Lower leg skin (tissue), 4 donors: ENCODE data around the gene COL15A1. TPM values are rescaled to one million over a fixed set of nuclear protein-coding genes. Genes with fewer than 3 reads are reported as not detected.

Experiments
- DNase-seq, 2 donors: peaks; one replicate each; pipeline ENCODE4 v3.0.0-alpha.2; 2019; ENCODE audit warnings: low spot score in 2 of 2
- H3K4me3 ChIP-seq: fragments of 200-600 bp; sonication (generic); 2 replicates; pipeline ENCODE4 v1.5.1; 2017; ENCODE audit warnings: mild to moderate bottlenecking, low read depth; ENCODE audit not compliant: poor library complexity, severe bottlenecking
- CTCF ChIP-seq, 3 donors: fragments of 450-650 bp; IDR thresholded peaks; one replicate each; pipeline ENCODE4 v1.5.1; 2016; ENCODE audit warnings: antibody characterized with exemption in 3 of 3, mild to moderate bottlenecking in 3 of 3, moderate library complexity in 2 of 3
- POLR2A ChIP-seq, 2 donors: fragments of 450-650 bp; IDR thresholded peaks; one replicate each; pipeline ENCODE4 v1.6.1; 2016 to 2017; ENCODE audit warnings: antibody characterized with exemption in 2 of 2, mild to moderate bottlenecking in 1 of 2, moderate library complexity in 1 of 2
- WGBS, 2 donors: methylation state at CpG; one replicate each; pipeline ENCODE4 v1.1.5; 2018; 5-methylcytosine and 5-hydroxymethylcytosine counted together
- intact Hi-C: fragments of 100-400 bp; cut with DNase I; formaldehyde crosslinking; loops from one replicate; pipeline ENCODE4 v1.15.0; 2023; ENCODE audit warnings: low total_unique reads
- total RNA-seq, 4 donors: library from RNA; depleted of rRNA; stranded (reverse); fragments of >200 nt; gene quantifications; one replicate each; pipeline ENCODE4 v1.1.0, GENCODE V29; 2016

The COL15A1 gene
- total RNA-seq, 4 donors from 2014 or later = 2.3 to 14.1 (median 8.3) TPM

DNA sequence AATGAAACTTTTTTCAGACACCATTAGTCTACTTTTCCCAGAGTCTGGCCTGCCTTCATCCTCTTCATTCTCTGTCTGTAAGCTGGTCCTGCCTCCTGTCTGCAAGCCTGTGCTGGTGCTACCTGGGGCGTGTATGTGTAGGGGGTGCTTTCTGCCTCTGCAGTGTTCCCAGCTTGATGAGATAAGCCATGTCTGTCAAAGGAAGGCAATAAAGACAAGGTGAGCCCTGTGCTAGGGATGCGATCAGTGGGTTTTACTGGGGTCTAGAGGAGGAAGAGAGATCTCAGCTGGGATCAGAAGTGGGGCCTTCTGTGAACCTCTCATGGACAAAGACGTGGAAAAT, 83.2 kb downstream of the COL15A1 start:
- no peak for DNase-seq
- intact Hi-C loops = no loop called here

GRCh38 chr9:99027443-99027842, 83.7 kb downstream of the COL15A1 start:
- DNase-seq = no peak
- intact Hi-C loops = no loop called here
- H3K4me3 ChIP-seq = no peak overlapping the region
- WGBS, 2 donors = 45 to 70% methylated on average over 1 of the region's 1 CpG
- no peak for TF ChIP-seq POLR2A (IDR thresholded peaks at IDR 0.05)
- TF ChIP-seq CTCF (IDR thresholded peaks at IDR 0.05) = no peak

More for the DNA sequence above, 83.2 kb downstream of the COL15A1 start:
- H3K4me3 ChIP-seq = no peak overlapping the region
- TF ChIP-seq POLR2A (IDR thresholded peaks at IDR 0.05) (no peak), CTCF (IDR thresholded peaks at IDR 0.05) (no peak)
- WGBS, 2 donors = 81 to 87% methylated on average over 3 of the region's 3 CpGs

DNA sequence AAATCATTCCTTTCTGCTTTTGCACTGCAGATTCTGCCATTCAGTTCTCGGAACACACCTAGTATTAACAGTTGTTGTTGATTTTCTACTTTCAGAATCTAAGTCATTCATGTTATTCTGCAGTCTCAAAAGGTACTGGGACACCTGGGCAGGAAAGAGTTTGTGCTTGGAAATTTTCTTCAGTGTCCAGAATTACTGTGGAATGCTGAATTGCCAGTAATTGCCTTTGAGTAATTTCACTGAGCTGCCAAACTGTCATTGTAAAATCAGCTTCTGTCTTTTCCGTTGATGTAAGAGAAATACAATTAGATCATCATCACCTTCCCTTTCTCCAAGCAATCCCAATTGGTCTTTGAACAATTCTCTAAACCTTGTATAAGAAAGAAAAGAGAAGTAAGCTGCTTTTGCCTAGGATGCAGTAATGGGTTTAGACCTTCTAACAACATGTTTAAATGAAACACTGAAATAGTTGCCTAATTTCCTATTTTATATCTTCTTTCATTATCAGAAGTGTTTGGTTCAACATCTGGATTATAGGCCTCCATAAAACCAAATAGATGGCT, 85.5 kb downstream of the COL15A1 start:
- WGBS, 2 donors = 47 to 53% methylated on average over 2 of the region's 2 CpGs
- TF ChIP-seq CTCF (IDR thresholded peaks at IDR 0.05) (no peak), POLR2A (IDR thresholded peaks at IDR 0.05) (no peak)
- intact Hi-C loops = no loop called here
- DNase-seq = no peak
- no peak overlapping the region for H3K4me3 ChIP-seq

- 51 to 57% methylated on average over 3 of the region's 3 CpGs for WGBS, 2 donors
- DNase-seq = no peak
- TF ChIP-seq POLR2A (IDR thresholded peaks at IDR 0.05) (no peak), CTCF (IDR thresholded peaks at IDR 0.05) (no peak)
- intact Hi-C loops = no loop called here
- no peak overlapping the region for H3K4me3 ChIP-seq
These were observed 86.4 kb downstream of the COL15A1 start for GRCh38 chr9:99030092-99030511.

DNA sequence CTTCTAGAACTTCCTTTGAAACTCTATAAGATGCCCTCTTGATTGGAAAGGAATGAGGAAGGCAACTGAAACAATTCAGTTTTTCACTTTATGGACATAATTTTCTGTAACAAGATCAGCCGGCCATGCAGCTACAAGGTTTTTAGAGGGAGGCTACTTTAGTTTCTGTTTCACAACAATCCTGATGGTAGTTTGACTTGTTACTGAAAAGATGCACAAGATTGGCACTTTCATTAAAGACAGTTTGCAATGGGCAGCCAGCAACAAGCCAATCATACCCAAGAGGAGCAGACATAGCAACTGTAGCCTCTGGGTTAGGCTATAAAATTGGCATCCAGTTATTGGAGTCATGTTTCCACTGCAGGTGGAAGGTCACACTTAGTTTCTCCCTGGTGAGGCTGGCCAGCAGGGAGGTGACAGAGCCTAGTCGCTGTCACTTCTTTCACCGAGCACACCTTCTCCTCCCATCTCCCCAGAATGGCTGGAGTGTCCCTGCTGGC, 87.0 kb downstream of the COL15A1 start:
- intact Hi-C loops = no loop called here
- 89 to 96% methylated on average over 3 of the region's 3 CpGs for WGBS, 2 donors
- TF ChIP-seq CTCF (IDR thresholded peaks at IDR 0.05) = no peak
- no peak for TF ChIP-seq POLR2A (IDR thresholded peaks at IDR 0.05)
- no peak overlapping the region for H3K4me3 ChIP-seq
- DNase-seq = no peak

- no peak overlapping the region for H3K4me3 ChIP-seq
- DNase-seq = no peak
- TF ChIP-seq POLR2A (IDR thresholded peaks at IDR 0.05) (no peak), CTCF (IDR thresholded peaks at IDR 0.05) (no peak)
- intact Hi-C loops = no loop called here
- whole genome bisulfite sequencing, 2 donors = 94 to 95% methylated on average over 6 of the region's 6 CpGs
These were observed 87.6 kb downstream of the COL15A1 start for GRCh38 chr9:99031319-99031718.
